Hepatocyte (in vitro differentiated cells): ENCODE data around the gene DSCAML1. TPM values are rescaled to one million over a fixed set of nuclear protein-coding genes. Genes with fewer than 3 reads are reported as not detected.

Experiments
- DNase-seq: peaks from one replicate; pipeline ENCODE4 v3.0.0-alpha.2; 2016; ENCODE audit warnings: low spot score
- H2AFZ ChIP-seq: fragments of 200-600 bp; sonication (generic); 2 replicates; pipeline ENCODE4 v1.6.0; 2016; ENCODE audit warnings: antibody characterized with exemption, mild to moderate bottlenecking
- H3K27ac ChIP-seq: fragments of 200-600 bp; sonication (generic); 2 replicates; pipeline ENCODE4 v1.5.1; 2016; ENCODE audit warnings: mild to moderate bottlenecking
- H3K27me3 ChIP-seq: fragments of 200-600 bp; sonication (generic); 2 replicates; pipeline ENCODE4 v1.6.1; 2016
- H3K36me3 ChIP-seq: fragments of 200-600 bp; sonication (generic); replicated peaks from 2 replicates; pipeline ENCODE4 v1.5.1; 2016; ENCODE audit warnings: low read depth; ENCODE audit not compliant: insufficient read depth
- H3K4me1 ChIP-seq: fragments of 200-600 bp; sonication (generic); 2 replicates; pipeline ENCODE4 v1.5.1; 2016; ENCODE audit warnings: mild to moderate bottlenecking, moderate library complexity; ENCODE audit not compliant: insufficient read depth
- H3K4me2 ChIP-seq: fragments of 200-600 bp; sonication (generic); 2 replicates; pipeline ENCODE4 v1.6.0; 2016
- H3K4me3 ChIP-seq: fragments of 200-600 bp; sonication (generic); 2 replicates; pipeline ENCODE4 v1.5.1; 2016; ENCODE audit warnings: mild to moderate bottlenecking
- H3K79me2 ChIP-seq: fragments of 200-600 bp; sonication (generic); 2 replicates; pipeline ENCODE4 v1.6.0; 2017; ENCODE audit warnings: mild to moderate bottlenecking
- H3K9me2 ChIP-seq: fragments of 200-600 bp; sonication (generic); replicated peaks from 2 replicates; pipeline ENCODE4 v1.6.0; 2017; ENCODE audit warnings: mild to moderate bottlenecking; ENCODE audit not compliant: insufficient read depth
- H3K9me3 ChIP-seq: fragments of 200-600 bp; sonication (generic); 2 replicates; pipeline ENCODE4 v1.5.1; 2016; ENCODE audit warnings: low read depth, mild to moderate bottlenecking
- H4K20me1 ChIP-seq: fragments of 200-600 bp; sonication (generic); 2 replicates; pipeline ENCODE4 v1.6.0; 2016; ENCODE audit warnings: mild to moderate bottlenecking; ENCODE audit not compliant: insufficient read depth, poor library complexity, severe bottlenecking
- CTCF ChIP-seq: fragments of 200-600 bp; sonication (generic); IDR thresholded peaks from 2 replicates; pipeline ENCODE4 v1.5.1; 2016; ENCODE audit warnings: antibody characterized with exemption, mild to moderate bottlenecking; ENCODE audit not compliant: poor library complexity
- EZH2 ChIP-seq: fragments of 200-600 bp; sonication (generic); IDR thresholded peaks from 2 replicates; pipeline ENCODE4 v1.6.1; 2016; ENCODE audit warnings: antibody characterized with exemption, mild to moderate bottlenecking, borderline replicate concordance
- EZH2phosphoT487 ChIP-seq: fragments of 200-600 bp; sonication (generic); IDR thresholded peaks from one replicate; pipeline ENCODE4 v1.6.1; 2018; ENCODE audit warnings: antibody characterized with exemption, mild to moderate bottlenecking, low read depth, moderate library complexity; ENCODE audit not compliant: unreplicated experiment, severe bottlenecking
- WGBS: methylation state at CpG from one replicate; pipeline ENCODE4 v1.1.6; 2016; ENCODE audit warnings: low lambda C conversion rate; ENCODE audit errors: missing lambda C conversion rate; 5-methylcytosine and 5-hydroxymethylcytosine counted together
- polyA plus RNA-seq: library from polyadenylated mRNA; unstranded; fragments of >200 nt; fragmentation: Nextera tagmentation; extraction: Ambion mirVana; gene quantifications from 2 replicates; pipeline ENCODE4 v1.2.1, GENCODE V29; 2016
- total RNA-seq: library from RNA; depleted of rRNA; stranded (reverse); fragments of >200 nt; gene quantifications from 2 replicates; pipeline ENCODE4 v1.2.3, GENCODE V29; 2014

DSCAML1 gene
- total and polyA plus RNA-seq, 2 experiments from 2014 or later: 0.46 to 2.6 TPM

DNA sequence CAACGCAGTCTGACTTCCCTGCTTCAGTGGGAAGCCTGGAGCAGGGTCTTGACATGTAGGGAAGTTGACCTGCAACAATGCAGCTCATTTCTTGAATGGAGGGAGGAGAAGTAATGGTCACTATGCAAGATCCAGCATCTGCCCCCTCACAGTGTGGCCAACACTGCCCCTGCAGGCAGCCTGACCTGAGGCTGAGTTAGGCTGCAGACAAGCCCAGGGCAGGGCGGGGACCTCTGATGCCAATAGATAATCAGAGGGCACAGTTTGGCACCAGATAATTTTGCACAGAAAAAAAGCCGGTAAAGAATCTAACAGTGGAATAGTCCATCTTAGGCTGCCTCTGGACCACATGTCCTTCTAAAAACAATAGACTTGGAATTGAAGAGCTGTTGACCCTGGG is 182.3 kb downstream of the DSCAML1 start:
- H3K27ac ChIP-seq: no peak overlapping the region
- TF ChIP-seq EZH2phosphoT487 (no peak), EZH2 (no peak), CTCF (no peak)
- H3K27me3 ChIP-seq: peaks cover 46% of the 10 kb centered on the region
- no peaks in the 10 kb centered on the region for H3K4me1 ChIP-seq
- no peaks in the 10 kb centered on the region for H4K20me1 ChIP-seq
- no peak overlapping the region for H2AFZ ChIP-seq
- no peak for DNase-seq
- no peaks in the 10 kb centered on the region for H3K79me2 ChIP-seq
- H3K9me3 ChIP-seq: no peaks in the 10 kb centered on the region
- H3K9me2 ChIP-seq: no peaks in the 10 kb centered on the region
- no peak overlapping the region for H3K4me3 ChIP-seq
- no peaks in the 10 kb centered on the region for H3K36me3 ChIP-seq
- 83% methylated on average over 3 of the region's 3 CpGs for WGBS
- H3K4me2 ChIP-seq: no peak overlapping the region

GRCh38 chr11:117613521-117613920 is 183.5 kb downstream of the DSCAML1 start:
- H3K4me2 ChIP-seq: no peak overlapping the region
- H3K27me3 ChIP-seq: peaks cover 46% of the 10 kb centered on the region
- H3K9me3 ChIP-seq: no peaks in the 10 kb centered on the region
- 13% methylated on average over 6 of the region's 6 CpGs for WGBS
- no peak overlapping the region for H3K27ac ChIP-seq
- H3K9me2 ChIP-seq: no peaks in the 10 kb centered on the region
- H2AFZ ChIP-seq: no peak overlapping the region
- no peak for TF ChIP-seq EZH2
- TF ChIP-seq CTCF: no peak
- no peak for TF ChIP-seq EZH2phosphoT487
- H3K4me3 ChIP-seq: no peak overlapping the region
- H3K4me1 ChIP-seq: no peaks in the 10 kb centered on the region
- no peaks in the 10 kb centered on the region for H3K36me3 ChIP-seq
- DNase-seq: no peak
- no peaks in the 10 kb centered on the region for H3K79me2 ChIP-seq
- no peaks in the 10 kb centered on the region for H4K20me1 ChIP-seq

GRCh38 chr11:117612177-117612576 is 184.8 kb downstream of the DSCAML1 start:
- Histone ChIP-seq H3K79me2 (no peaks in the 10 kb centered on the region), H3K36me3 (no peaks in the 10 kb centered on the region), H3K4me1 (no peaks in the 10 kb centered on the region), H3K9me3 (no peaks in the 10 kb centered on the region), H2AFZ (no peak overlapping the region), H3K9me2 (no peaks in the 10 kb centered on the region), H3K27me3 (peaks cover 46% of the 10 kb centered on the region), H3K27ac (no peak overlapping the region), H4K20me1 (no peaks in the 10 kb centered on the region), H3K4me2 (no peak overlapping the region), H3K4me3 (no peak overlapping the region)
- DNase-seq: no peak
- TF ChIP-seq EZH2 (no peak), EZH2phosphoT487 (no peak), CTCF (no peak)
- 80% methylated on average over 7 of the region's 7 CpGs for WGBS

- Histone ChIP-seq H3K27ac (no peak overlapping the region), H3K4me1 (no peaks in the 10 kb centered on the region), H3K36me3 (no peaks in the 10 kb centered on the region), H3K9me2 (no peaks in the 10 kb centered on the region), H3K9me3 (no peaks in the 10 kb centered on the region), H3K4me2 (no peak overlapping the region), H3K4me3 (no peak overlapping the region), H3K79me2 (no peaks in the 10 kb centered on the region), H3K27me3 (peaks cover 50% of the 10 kb centered on the region), H2AFZ (no peak overlapping the region), H4K20me1 (no peaks in the 10 kb centered on the region)
- DNase-seq: no peak
- TF ChIP-seq EZH2phosphoT487 (no peak), CTCF (no peak), EZH2 (no peak)
- WGBS: 71% methylated on average over 4 of the region's 4 CpGs
Measured at GRCh38 chr11:117610901-117611300, 186.1 kb downstream of the DSCAML1 start.
